Thyroid gland (tissue), 4 donors: ENCODE results near the gene SLC30A2.

Source experiments
- POLR2A ChIP-seq, 2 donors: fragments of 450-650 bp; IDR thresholded peaks; one replicate each; pipeline ENCODE4 v1.6.1; 2017; ENCODE audit warnings: antibody characterized with exemption in 2 of 2, mild to moderate bottlenecking in 2 of 2, moderate library complexity in 1 of 2
- TF ChIP-seq, protein P1 (sequence below), 6 experiments: fragments of 200-600 bp in 3 of 6; fragments of 450-650 bp in 3 of 6; sonication (generic) in 3 of 6; IDR thresholded peaks; one replicate each; pipeline ENCODE4 v1.5.1; 2016 to 2019; ENCODE audit warnings: antibody characterized with exemption in 6 of 6, mild to moderate bottlenecking in 2 of 6, inconsistent platforms in 1 of 6, moderate library complexity in 1 of 6

DNA sequence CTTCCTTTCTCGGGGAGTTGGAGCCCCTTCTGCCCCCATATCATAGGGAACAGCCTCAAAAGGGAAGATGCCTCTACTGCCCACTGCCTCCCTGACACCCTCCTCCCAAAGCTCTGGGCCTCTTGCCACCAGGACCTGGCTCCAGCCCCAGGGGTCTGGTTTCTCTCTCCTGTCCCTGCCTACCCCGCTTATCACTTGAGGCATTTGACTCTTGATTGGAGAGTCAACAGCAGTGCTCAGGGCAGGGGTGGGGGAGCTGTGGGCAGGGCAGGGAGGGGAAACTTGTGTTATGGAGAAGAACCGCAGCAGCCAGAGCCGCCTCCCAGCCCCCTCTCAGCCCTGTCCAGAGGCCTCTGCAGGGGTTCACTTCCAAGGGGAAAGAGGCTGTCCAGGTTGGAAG lies 20.9 kb upstream of the SLC30A2 start:
- TF ChIP-seq, protein P1, sequence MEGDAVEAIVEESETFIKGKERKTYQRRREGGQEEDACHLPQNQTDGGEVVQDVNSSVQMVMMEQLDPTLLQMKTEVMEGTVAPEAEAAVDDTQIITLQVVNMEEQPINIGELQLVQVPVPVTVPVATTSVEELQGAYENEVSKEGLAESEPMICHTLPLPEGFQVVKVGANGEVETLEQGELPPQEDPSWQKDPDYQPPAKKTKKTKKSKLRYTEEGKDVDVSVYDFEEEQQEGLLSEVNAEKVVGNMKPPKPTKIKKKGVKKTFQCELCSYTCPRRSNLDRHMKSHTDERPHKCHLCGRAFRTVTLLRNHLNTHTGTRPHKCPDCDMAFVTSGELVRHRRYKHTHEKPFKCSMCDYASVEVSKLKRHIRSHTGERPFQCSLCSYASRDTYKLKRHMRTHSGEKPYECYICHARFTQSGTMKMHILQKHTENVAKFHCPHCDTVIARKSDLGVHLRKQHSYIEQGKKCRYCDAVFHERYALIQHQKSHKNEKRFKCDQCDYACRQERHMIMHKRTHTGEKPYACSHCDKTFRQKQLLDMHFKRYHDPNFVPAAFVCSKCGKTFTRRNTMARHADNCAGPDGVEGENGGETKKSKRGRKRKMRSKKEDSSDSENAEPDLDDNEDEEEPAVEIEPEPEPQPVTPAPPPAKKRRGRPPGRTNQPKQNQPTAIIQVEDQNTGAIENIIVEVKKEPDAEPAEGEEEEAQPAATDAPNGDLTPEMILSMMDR (IDR thresholded peaks at IDR 0.05): no peak
- TF ChIP-seq POLR2A (IDR thresholded peaks at IDR 0.05): no peak
